ENCODE results near the gene DUSP23. TPM values are rescaled to one million over a fixed set of nuclear protein-coding genes. Genes with fewer than 3 reads are reported as not detected.

The DUSP23 gene
- total RNA-seq = 13.8 and 15.9 TPM in 2 replicates

GRCh38 chr1:159780583-159781582 is at the start of gene DUSP23:
TSS of gene DUSP23 (plus strand) at chr1:159780962. CDS start at chr1:159781101, 139 bp downstream.
- peak within 1 kb of the TSS; percentile 91 for H2AFZ ChIP-seq (ENCODE audit: low read length)
- DNase-seq (ENCODE audit: insufficient read length, low spot score, missing footprints) = peak; percentile 99
- no peaks in the 10 kb centered on the region for H3K36me3 ChIP-seq (ENCODE audit: insufficient read depth, low read length)
- no peaks in the 10 kb centered on the region for H3K9me3 ChIP-seq (ENCODE audit: low read depth, low read length)
- no peaks in the 10 kb centered on the region for H4K20me1 ChIP-seq (ENCODE audit: insufficient read depth, low read length)
- peaks cover 15% of the 10 kb centered on the region for H3K4me1 ChIP-seq (ENCODE audit: insufficient read depth, low read length)
- H3K4me2 ChIP-seq (ENCODE audit: insufficient read depth, low read length) = peak within 1 kb of the TSS; percentile 86
- peak; percentile 91 for TF ChIP-seq CTCF (IDR thresholded peaks at IDR 0.05; ENCODE audit: extremely low read depth, low read depth, low read length)
- peak within 1 kb of the TSS; percentile 58 for H3K27ac ChIP-seq (ENCODE audit: low read depth, low read length)
- H3K27me3 ChIP-seq (ENCODE audit: insufficient read depth, low read length) = no peaks in the 10 kb centered on the region
- H3K4me3 ChIP-seq (ENCODE audit: insufficient read depth, low read length) = peak within 1 kb of the TSS; percentile 88
- H3K79me2 ChIP-seq (ENCODE audit: insufficient read depth, low read length) = peaks cover 2% of the 10 kb centered on the region

- H3K4me1 ChIP-seq (ENCODE audit: insufficient read depth, low read length) = no peaks in the 10 kb centered on the region
- H3K9me3 ChIP-seq (ENCODE audit: low read depth, low read length) = no peaks in the 10 kb centered on the region
- TF ChIP-seq CTCF (IDR thresholded peaks at IDR 0.05; ENCODE audit: extremely low read depth, low read depth, low read length) = no peak
- H3K4me3 ChIP-seq (ENCODE audit: insufficient read depth, low read length) = no peak overlapping the region
- no peaks in the 10 kb centered on the region for H3K27me3 ChIP-seq (ENCODE audit: insufficient read depth, low read length)
- no peak overlapping the region for H2AFZ ChIP-seq (ENCODE audit: low read length)
- H3K79me2 ChIP-seq (ENCODE audit: insufficient read depth, low read length) = no peaks in the 10 kb centered on the region
- DNase-seq (ENCODE audit: insufficient read length, low spot score, missing footprints) = no peak
- no peak overlapping the region for H3K4me2 ChIP-seq (ENCODE audit: insufficient read depth, low read length)
- no peaks in the 10 kb centered on the region for H3K36me3 ChIP-seq (ENCODE audit: insufficient read depth, low read length)
- H4K20me1 ChIP-seq (ENCODE audit: insufficient read depth, low read length) = no peaks in the 10 kb centered on the region
- no peak overlapping the region for H3K27ac ChIP-seq (ENCODE audit: low read depth, low read length)
Measured at GRCh38 chr1:159737238-159737916, 43.4 kb upstream of the DUSP23 start.

GRCh38 chr1:159743651-159744410 is 36.9 kb upstream of the DUSP23 start:
- TF ChIP-seq CTCF (IDR thresholded peaks at IDR 0.05; ENCODE audit: extremely low read depth, low read depth, low read length) = no peak
- Histone ChIP-seq H3K4me3 (ENCODE audit: insufficient read depth, low read length) (no peak overlapping the region), H3K4me1 (ENCODE audit: insufficient read depth, low read length) (no peaks in the 10 kb centered on the region), H3K79me2 (ENCODE audit: insufficient read depth, low read length) (no peaks in the 10 kb centered on the region), H3K36me3 (ENCODE audit: insufficient read depth, low read length) (no peaks in the 10 kb centered on the region), H2AFZ (ENCODE audit: low read length) (no peak overlapping the region), H3K27ac (ENCODE audit: low read depth, low read length) (no peak overlapping the region), H3K27me3 (ENCODE audit: insufficient read depth, low read length) (no peaks in the 10 kb centered on the region), H3K9me3 (ENCODE audit: low read depth, low read length) (no peaks in the 10 kb centered on the region), H4K20me1 (ENCODE audit: insufficient read depth, low read length) (no peaks in the 10 kb centered on the region), H3K4me2 (ENCODE audit: insufficient read depth, low read length) (no peak overlapping the region)
- DNase-seq (ENCODE audit: insufficient read length, low spot score, missing footprints) = no peak
